OCI-LY1 (cell line): ENCODE data around the gene SPOP.

Experiments used
- CTCF ChIP-seq: fragments of 200-600 bp; sonication (generic), shearing (Covaris generic); IDR thresholded peaks from 2 replicates; pipeline ENCODE4 v1.5.1; 2017; ENCODE audit warnings: mild to moderate bottlenecking, antibody characterized with exemption, low read length, moderate library complexity, mixed read lengths
- EZH2 ChIP-seq: fragments of 200-600 bp; sonication (generic), shearing (Covaris generic); IDR thresholded peaks from 2 replicates; pipeline ENCODE4 v1.8.0; 2017; ENCODE audit warnings: borderline replicate concordance, mixed run types, mild to moderate bottlenecking, antibody characterized with exemption, low read length, moderate library complexity, mixed read lengths

GRCh38 chr17:49616086-49616485 lies 61.8 kb downstream of the SPOP start:
- TF ChIP-seq CTCF (no peak), EZH2 (no peak)
